OCI-LY1 (cell line): ENCODE data around the gene PSMA4.
A peak's percentile ranks its signal among the peaks of the same experiment; 100 is the strongest.

Experiments
- H2AFZ ChIP-seq: fragments of 200-600 bp; sonication (generic), shearing (Covaris generic); 2 replicates; pipeline ENCODE4 v1.6.0; 2014; ENCODE audit warnings: antibody characterized with exemption, mild to moderate bottlenecking, low read length
- H3F3A ChIP-seq: fragments of 200-600 bp; sonication (generic), shearing (Covaris generic); 2 replicates; pipeline ENCODE4 v1.6.0; 2014; ENCODE audit warnings: mild to moderate bottlenecking, antibody characterized with exemption, low read length, moderate library complexity; ENCODE audit not compliant: insufficient read depth
- H3K27ac ChIP-seq: fragments of 200-600 bp; sonication (generic); 2 replicates; pipeline ENCODE4 v1.5.1; 2014; ENCODE audit warnings: low read length, mixed run types, mild to moderate bottlenecking, low read depth; ENCODE audit not compliant: poor library complexity, severe bottlenecking
- H3K27me3 ChIP-seq: fragments of 200-600 bp; sonication (generic); 2 replicates; pipeline ENCODE4 v1.6.0; 2014; ENCODE audit warnings: antibody characterized with exemption, mild to moderate bottlenecking, low read length, moderate library complexity; ENCODE audit not compliant: insufficient read depth
- H3K36me3 ChIP-seq: fragments of 200-600 bp; sonication (generic); 2 replicates; pipeline ENCODE4 v1.6.1; 2014; ENCODE audit warnings: mild to moderate bottlenecking, antibody characterized with exemption, low read length, moderate library complexity, mixed read lengths; ENCODE audit not compliant: insufficient read depth
- H3K4me1 ChIP-seq: fragments of 200-600 bp; sonication (generic); 2 replicates; pipeline ENCODE4 v1.5.1; 2014; ENCODE audit warnings: mild to moderate bottlenecking, low read length, moderate library complexity; ENCODE audit not compliant: insufficient read depth, severe bottlenecking
- H3K4me2 ChIP-seq: fragments of 200-600 bp; sonication (generic), shearing (Covaris generic); 2 replicates; pipeline ENCODE4 v1.6.1; 2014; ENCODE audit warnings: low read length
- H3K4me3 ChIP-seq: fragments of 200-600 bp; sonication (generic); 2 replicates; pipeline ENCODE4 v1.5.1; 2014; ENCODE audit warnings: low read length, low read depth, mild to moderate bottlenecking, mixed read lengths; ENCODE audit not compliant: poor library complexity, severe bottlenecking
- H3K79me2 ChIP-seq: fragments of 200-600 bp; shearing (Covaris generic); 2 replicates; pipeline ENCODE4 v1.6.1; 2016; ENCODE audit warnings: mixed run types, low read length, mixed read lengths; ENCODE audit not compliant: insufficient read depth
- H3K9ac ChIP-seq: fragments of 200-600 bp; sonication (generic), shearing (Covaris generic); 2 replicates; pipeline ENCODE4 v1.6.1; 2014; ENCODE audit warnings: mild to moderate bottlenecking, low read length, mixed read lengths
- H3K9me2 ChIP-seq: fragments of 200-600 bp; sonication (generic), shearing (Covaris generic); 2 replicates; pipeline ENCODE4 v1.6.1; 2014; ENCODE audit warnings: low read depth, mild to moderate bottlenecking, low read length, mixed read lengths
- H3K9me3 ChIP-seq: fragments of 200-600 bp; shearing (Covaris generic); 2 replicates; pipeline ENCODE4 v1.6.1; 2014; ENCODE audit warnings: low read length, mixed read lengths
- H4K20me1 ChIP-seq: fragments of 200-600 bp; sonication (generic), shearing (Covaris generic); 2 replicates; pipeline ENCODE4 v1.6.0; 2016; ENCODE audit warnings: mild to moderate bottlenecking, low read length; ENCODE audit not compliant: insufficient read depth
- CTCF ChIP-seq: fragments of 200-600 bp; sonication (generic), shearing (Covaris generic); IDR thresholded peaks from 2 replicates; pipeline ENCODE4 v1.5.1; 2017; ENCODE audit warnings: mild to moderate bottlenecking, antibody characterized with exemption, low read length, moderate library complexity, mixed read lengths
- EZH2 ChIP-seq: fragments of 200-600 bp; sonication (generic), shearing (Covaris generic); IDR thresholded peaks from 2 replicates; pipeline ENCODE4 v1.8.0; 2017; ENCODE audit warnings: borderline replicate concordance, mixed run types, mild to moderate bottlenecking, antibody characterized with exemption, low read length, moderate library complexity, mixed read lengths

Gene PSMA4

GRCh38 chr15:78541744-78542034 lies 1.4 kb downstream of the PSMA4 start:
- Histone ChIP-seq H3K9me2 (no peaks in the 10 kb centered on the region), H3K4me1 (peaks cover 21% of the 10 kb centered on the region), H3K9ac (peak overlapping the region; percentile 94), H3K4me2 (peak overlapping the region; percentile 75), H3K79me2 (peaks cover 24% of the 10 kb centered on the region), H3F3A (no peaks in the 10 kb centered on the region), H3K27me3 (no peaks in the 10 kb centered on the region), H2AFZ (no peak overlapping the region), H3K36me3 (peaks cover 52% of the 10 kb centered on the region), H3K4me3 (peak overlapping the region; percentile 89), H3K9me3 (no peaks in the 10 kb centered on the region), H3K27ac (no peak overlapping the region), H4K20me1 (no peaks in the 10 kb centered on the region)
- no peak for TF ChIP-seq CTCF
- TF ChIP-seq EZH2 = no peak

GRCh38 chr15:78542647-78543046 lies 2.4 kb downstream of the PSMA4 start:
- Histone ChIP-seq H3K9me3 (no peaks in the 10 kb centered on the region), H3K4me2 (peak overlapping the region; percentile 75; the same call in 1 of the 2 replicates), H3K36me3 (peaks cover 62% of the 10 kb centered on the region), H3K9me2 (no peaks in the 10 kb centered on the region), H3F3A (no peaks in the 10 kb centered on the region), H3K27me3 (no peaks in the 10 kb centered on the region), H3K4me1 (peaks cover 21% of the 10 kb centered on the region), H3K79me2 (peaks cover 24% of the 10 kb centered on the region), H3K4me3 (no peak overlapping the region), H2AFZ (no peak overlapping the region), H3K9ac (no peak overlapping the region), H3K27ac (no peak overlapping the region), H4K20me1 (no peaks in the 10 kb centered on the region)
- TF ChIP-seq CTCF (no peak), EZH2 (no peak)

- Histone ChIP-seq H3K9me2 (no peaks in the 10 kb centered on the region), H3K36me3 (peaks cover 58% of the 10 kb centered on the region), H3K4me3 (no peak overlapping the region), H3K79me2 (no peaks in the 10 kb centered on the region), H3K27me3 (no peaks in the 10 kb centered on the region), H3K4me1 (no peaks in the 10 kb centered on the region), H3K27ac (no peak overlapping the region), H2AFZ (no peak overlapping the region), H3F3A (peaks cover 10% of the 10 kb centered on the region; the same call in 1 of the 2 replicates), H3K9ac (no peak overlapping the region), H4K20me1 (no peaks in the 10 kb centered on the region), H3K9me3 (no peaks in the 10 kb centered on the region), H3K4me2 (no peak overlapping the region)
- TF ChIP-seq EZH2 = no peak
- TF ChIP-seq CTCF = no peak
Observed at GRCh38 chr15:78550194-78550593, 9.9 kb downstream of the PSMA4 start.
